Neural cell (in vitro differentiated cells): ENCODE measurements around the gene PAN2. TPM values are rescaled to one million over a fixed set of nuclear protein-coding genes. Genes with fewer than 3 reads are reported as not detected.

Experiments used
- H2AFZ ChIP-seq: fragments of 200-600, 300-800 bp; sonication (generic), shearing (Covaris generic); 2 replicates; pipeline ENCODE4 v1.6.0; 2014; ENCODE audit warnings: low read depth, mild to moderate bottlenecking, antibody characterized with exemption, low read length, moderate library complexity
- H3F3A ChIP-seq: fragments of 200-600 bp; shearing (Covaris generic); 2 replicates; pipeline ENCODE4 v1.6.1; 2016; ENCODE audit warnings: mild to moderate bottlenecking, moderate library complexity, mixed read lengths, antibody characterized with exemption, low read length; ENCODE audit not compliant: insufficient read depth, poor library complexity, severe bottlenecking
- H3K27ac ChIP-seq: fragments of 200-600, 300-800 bp; sonication (generic), shearing (Covaris generic); 2 replicates; pipeline ENCODE4 v1.5.1; 2014; ENCODE audit warnings: mild to moderate bottlenecking, low read length, moderate library complexity
- H3K27me3 ChIP-seq: fragments of 300-800, 200-600 bp; sonication (generic), shearing (Covaris generic); 2 replicates; pipeline ENCODE4 v1.6.0; 2014; ENCODE audit warnings: mild to moderate bottlenecking, low read depth, low read length, moderate library complexity; ENCODE audit not compliant: insufficient read depth
- H3K36me3 ChIP-seq: fragments of 300-800, 200-600 bp; sonication (generic), shearing (Covaris generic); 2 replicates; pipeline ENCODE4 v1.5.1; 2014; ENCODE audit warnings: mild to moderate bottlenecking, antibody characterized with exemption, low read length, moderate library complexity; ENCODE audit not compliant: insufficient read depth
- H3K4me2 ChIP-seq: fragments of 300-800, 200-600 bp; sonication (generic), shearing (Covaris generic); 2 replicates; pipeline ENCODE4 v1.6.0; 2014; ENCODE audit warnings: mild to moderate bottlenecking, low read length
- H3K4me3 ChIP-seq: fragments of 300-800, 200-600 bp; sonication (generic), shearing (Covaris generic); 2 replicates; pipeline ENCODE4 v1.5.1; 2014; ENCODE audit warnings: mild to moderate bottlenecking, low read length, moderate library complexity
- H3K79me2 ChIP-seq: fragments of 200-600 bp; shearing (Covaris generic); replicated peaks from 2 replicates; pipeline ENCODE4 v1.6.0; 2014; ENCODE audit warnings: mild to moderate bottlenecking, low read length, moderate library complexity; ENCODE audit not compliant: insufficient read depth
- H3K9ac ChIP-seq: fragments of 300-800, 200-600 bp; sonication (generic), shearing (Covaris generic); 2 replicates; pipeline ENCODE4 v1.6.1; 2016; ENCODE audit warnings: mild to moderate bottlenecking, low read length, mixed read lengths
- H3K9me2 ChIP-seq: fragments of 200-600 bp; shearing (Covaris generic); 2 replicates; pipeline ENCODE4 v1.6.1; 2016; ENCODE audit warnings: mild to moderate bottlenecking, low read length, mixed read lengths; ENCODE audit not compliant: insufficient read depth
- H3K9me3 ChIP-seq: fragments of 200-600, 300-800 bp; sonication (generic), shearing (Covaris generic); 2 replicates; pipeline ENCODE4 v1.6.1; 2016; ENCODE audit warnings: mild to moderate bottlenecking, mixed run types, low read length, moderate library complexity, mixed read lengths
- H4K20me1 ChIP-seq: fragments of 200-600 bp; shearing (Covaris generic); 2 replicates; pipeline ENCODE4 v1.6.1; 2016; ENCODE audit warnings: mild to moderate bottlenecking, mixed run types; ENCODE audit not compliant: insufficient read depth
- EP300 ChIP-seq: fragments of 450-650 bp; conservative IDR thresholded peaks from 2 replicates; pipeline ENCODE4 v1.6.1; 2014; ENCODE audit warnings: antibody characterized with exemption, mild to moderate bottlenecking, moderate library complexity; ENCODE audit not compliant: poor library complexity, severe bottlenecking
- EZH2 ChIP-seq: fragments of 200-600, 300-800 bp; shearing (Covaris generic), sonication (generic); IDR thresholded peaks from 2 replicates; pipeline ENCODE4 v1.6.1; 2014; ENCODE audit warnings: antibody characterized with exemption, low read length, borderline replicate concordance, mild to moderate bottlenecking; ENCODE audit not compliant: insufficient read depth, poor library complexity, severe bottlenecking
- MXI1 ChIP-seq: fragments of 450-650 bp; conservative IDR thresholded peaks from 2 replicates; pipeline ENCODE4 v1.6.1; 2014; ENCODE audit warnings: antibody characterized with exemption, mild to moderate bottlenecking; ENCODE audit not compliant: poor library complexity, severe bottlenecking
- POLR2AphosphoS5 ChIP-seq: IDR thresholded peaks from 2 replicates; pipeline ENCODE4 v1.6.1; 2012
- RAD21 ChIP-seq: fragments of 450-650 bp; conservative IDR thresholded peaks from 2 replicates; pipeline ENCODE4 v1.6.1; 2014; ENCODE audit warnings: antibody characterized with exemption, mild to moderate bottlenecking, moderate library complexity
- SMC3 ChIP-seq: fragments of 450-650 bp; conservative IDR thresholded peaks from 2 replicates; pipeline ENCODE4 v1.6.1; 2014; ENCODE audit warnings: antibody characterized with exemption, mild to moderate bottlenecking, moderate library complexity; ENCODE audit not compliant: poor library complexity
- TAF1 ChIP-seq: IDR thresholded peaks from 2 replicates; pipeline ENCODE4 v1.6.1; 2012; ENCODE audit warnings: low read depth
- polyA plus RNA-seq: library from polyadenylated mRNA; depleted of rRNA; stranded (reverse); fragments of >200 nt; gene quantifications from 2 replicates; pipeline ENCODE4 v1.2.3, GENCODE V29; 2014
- TF ChIP-seq, protein P1 (sequence below): IDR thresholded peaks from 2 replicates; pipeline ENCODE4 v1.6.1; 2012; ENCODE audit warnings: borderline replicate concordance
- TF ChIP-seq, protein P2 (sequence below): fragments of 450-650 bp; IDR thresholded peaks from 2 replicates; pipeline ENCODE4 v1.5.1; 2014; ENCODE audit warnings: antibody characterized with exemption, mild to moderate bottlenecking, moderate library complexity; ENCODE audit not compliant: poor library complexity, severe bottlenecking

The PAN2 gene
- polyA plus RNA-seq, 1 donor from 2014 or later, result 63.0 TPM

DNA sequence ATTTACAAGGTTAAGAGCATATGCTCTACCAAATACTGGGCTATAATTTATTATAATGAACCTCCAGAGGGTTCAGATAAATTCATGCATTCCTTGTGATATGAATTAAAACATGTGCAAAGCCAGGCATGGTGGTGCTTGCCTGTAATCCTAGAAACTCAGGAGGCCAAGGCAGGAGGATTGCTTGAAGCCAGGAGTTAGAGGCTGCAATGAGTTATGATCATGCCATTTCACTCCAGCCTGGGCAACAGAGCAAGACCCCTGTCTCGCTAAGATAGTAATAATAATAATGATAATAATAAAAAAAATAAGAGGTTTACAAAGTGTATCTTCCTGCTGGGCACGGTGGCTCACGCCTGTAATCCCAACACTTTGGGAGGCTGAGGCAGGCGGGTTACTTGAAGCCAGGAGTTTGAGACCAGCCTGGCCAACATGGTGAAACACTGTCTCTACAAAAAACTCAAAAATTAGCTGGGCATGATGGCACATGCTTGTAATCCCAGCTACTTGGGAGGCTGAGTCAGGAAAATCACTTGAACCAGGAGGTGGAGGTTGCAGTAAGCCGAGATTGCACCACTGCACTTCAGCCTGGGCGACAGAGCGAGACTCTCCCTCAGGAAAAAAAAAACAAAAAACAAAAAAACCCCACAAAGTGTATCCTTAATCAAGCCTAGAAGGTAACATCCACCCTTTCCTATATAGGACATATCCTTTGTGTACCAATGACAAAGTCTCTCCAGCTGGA lies 26.4 kb downstream of the PAN2 start:
- Histone ChIP-seq H3K9ac (no peak overlapping the region), H3F3A (no peaks in the 10 kb centered on the region), H3K36me3 (peaks cover 4% of the 10 kb centered on the region), H3K79me2 (no peaks in the 10 kb centered on the region), H3K4me3 (no peak overlapping the region), H3K27me3 (no peaks in the 10 kb centered on the region), H3K27ac (no peak overlapping the region), H3K9me2 (no peaks in the 10 kb centered on the region), H4K20me1 (no peaks in the 10 kb centered on the region), H3K9me3 (no peaks in the 10 kb centered on the region), H2AFZ (no peak overlapping the region), H3K4me2 (no peak overlapping the region)
- TF ChIP-seq POLR2AphosphoS5, result no peak
- TF ChIP-seq EP300, result no peak
- no peak for TF ChIP-seq TAF1
- no peak for TF ChIP-seq EZH2
- TF ChIP-seq, protein P1, sequence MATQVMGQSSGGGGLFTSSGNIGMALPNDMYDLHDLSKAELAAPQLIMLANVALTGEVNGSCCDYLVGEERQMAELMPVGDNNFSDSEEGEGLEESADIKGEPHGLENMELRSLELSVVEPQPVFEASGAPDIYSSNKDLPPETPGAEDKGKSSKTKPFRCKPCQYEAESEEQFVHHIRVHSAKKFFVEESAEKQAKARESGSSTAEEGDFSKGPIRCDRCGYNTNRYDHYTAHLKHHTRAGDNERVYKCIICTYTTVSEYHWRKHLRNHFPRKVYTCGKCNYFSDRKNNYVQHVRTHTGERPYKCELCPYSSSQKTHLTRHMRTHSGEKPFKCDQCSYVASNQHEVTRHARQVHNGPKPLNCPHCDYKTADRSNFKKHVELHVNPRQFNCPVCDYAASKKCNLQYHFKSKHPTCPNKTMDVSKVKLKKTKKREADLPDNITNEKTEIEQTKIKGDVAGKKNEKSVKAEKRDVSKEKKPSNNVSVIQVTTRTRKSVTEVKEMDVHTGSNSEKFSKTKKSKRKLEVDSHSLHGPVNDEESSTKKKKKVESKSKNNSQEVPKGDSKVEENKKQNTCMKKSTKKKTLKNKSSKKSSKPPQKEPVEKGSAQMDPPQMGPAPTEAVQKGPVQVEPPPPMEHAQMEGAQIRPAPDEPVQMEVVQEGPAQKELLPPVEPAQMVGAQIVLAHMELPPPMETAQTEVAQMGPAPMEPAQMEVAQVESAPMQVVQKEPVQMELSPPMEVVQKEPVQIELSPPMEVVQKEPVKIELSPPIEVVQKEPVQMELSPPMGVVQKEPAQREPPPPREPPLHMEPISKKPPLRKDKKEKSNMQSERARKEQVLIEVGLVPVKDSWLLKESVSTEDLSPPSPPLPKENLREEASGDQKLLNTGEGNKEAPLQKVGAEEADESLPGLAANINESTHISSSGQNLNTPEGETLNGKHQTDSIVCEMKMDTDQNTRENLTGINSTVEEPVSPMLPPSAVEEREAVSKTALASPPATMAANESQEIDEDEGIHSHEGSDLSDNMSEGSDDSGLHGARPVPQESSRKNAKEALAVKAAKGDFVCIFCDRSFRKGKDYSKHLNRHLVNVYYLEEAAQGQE, result no peak
- TF ChIP-seq, protein P2, sequence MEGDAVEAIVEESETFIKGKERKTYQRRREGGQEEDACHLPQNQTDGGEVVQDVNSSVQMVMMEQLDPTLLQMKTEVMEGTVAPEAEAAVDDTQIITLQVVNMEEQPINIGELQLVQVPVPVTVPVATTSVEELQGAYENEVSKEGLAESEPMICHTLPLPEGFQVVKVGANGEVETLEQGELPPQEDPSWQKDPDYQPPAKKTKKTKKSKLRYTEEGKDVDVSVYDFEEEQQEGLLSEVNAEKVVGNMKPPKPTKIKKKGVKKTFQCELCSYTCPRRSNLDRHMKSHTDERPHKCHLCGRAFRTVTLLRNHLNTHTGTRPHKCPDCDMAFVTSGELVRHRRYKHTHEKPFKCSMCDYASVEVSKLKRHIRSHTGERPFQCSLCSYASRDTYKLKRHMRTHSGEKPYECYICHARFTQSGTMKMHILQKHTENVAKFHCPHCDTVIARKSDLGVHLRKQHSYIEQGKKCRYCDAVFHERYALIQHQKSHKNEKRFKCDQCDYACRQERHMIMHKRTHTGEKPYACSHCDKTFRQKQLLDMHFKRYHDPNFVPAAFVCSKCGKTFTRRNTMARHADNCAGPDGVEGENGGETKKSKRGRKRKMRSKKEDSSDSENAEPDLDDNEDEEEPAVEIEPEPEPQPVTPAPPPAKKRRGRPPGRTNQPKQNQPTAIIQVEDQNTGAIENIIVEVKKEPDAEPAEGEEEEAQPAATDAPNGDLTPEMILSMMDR, result no peak
- TF ChIP-seq RAD21, result no peak
- no peak for TF ChIP-seq MXI1
- no peak for TF ChIP-seq SMC3

DNA sequence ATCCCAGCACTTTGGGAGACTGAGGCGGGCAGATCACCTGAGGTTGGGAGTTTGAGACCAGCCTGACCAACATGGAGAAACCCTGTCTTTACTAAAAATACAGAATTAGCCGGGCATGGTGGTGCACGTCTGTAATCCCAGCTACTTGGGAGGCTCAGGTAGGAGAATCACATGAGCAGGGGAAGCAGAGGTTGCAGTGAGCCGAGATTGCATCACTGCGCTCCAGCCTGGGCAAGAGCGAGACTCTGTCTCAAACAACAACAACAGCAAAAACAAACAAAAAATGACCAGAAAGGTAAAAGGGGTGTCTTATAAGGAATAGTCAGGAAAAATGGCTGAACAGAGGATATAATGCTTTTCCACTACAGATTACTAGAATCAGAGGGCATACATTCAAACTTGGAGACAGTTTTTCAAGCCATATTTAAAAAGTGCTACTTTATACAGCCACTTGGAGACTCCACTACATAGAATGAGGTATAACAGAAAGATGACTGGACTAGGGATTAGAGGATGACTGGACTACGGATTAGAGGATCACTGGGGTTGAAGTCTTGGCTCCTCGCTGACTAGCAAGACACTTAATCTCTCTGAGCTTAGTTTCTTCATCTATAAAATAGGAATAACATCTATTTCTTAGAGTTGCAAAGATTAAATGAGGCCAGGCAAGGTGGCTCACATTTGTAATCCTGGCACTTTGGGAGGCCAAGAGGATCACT lies 28.8 kb downstream of the PAN2 start:
- Histone ChIP-seq H3K27ac (no peak overlapping the region), H3K9me3 (no peaks in the 10 kb centered on the region), H3K4me2 (no peak overlapping the region), H3F3A (no peaks in the 10 kb centered on the region), H3K79me2 (no peaks in the 10 kb centered on the region), H3K9ac (no peak overlapping the region), H3K27me3 (no peaks in the 10 kb centered on the region), H4K20me1 (no peaks in the 10 kb centered on the region), H2AFZ (no peak overlapping the region), H3K36me3 (no peaks in the 10 kb centered on the region), H3K4me3 (no peak overlapping the region), H3K9me2 (no peaks in the 10 kb centered on the region)
- TF ChIP-seq, protein P1, result no peak
- TF ChIP-seq SMC3 (no peak), TAF1 (no peak), RAD21 (no peak), MXI1 (no peak), EP300 (no peak), EZH2 (no peak), POLR2AphosphoS5 (no peak)
- TF ChIP-seq, protein P2, result no peak
